ENCODE measurements around the gene GNG7.
"Not testable (repeated sequence)": the region's sequence is repeated elsewhere in the genome, so short reads cannot be mapped to it uniquely, and the experiment has no call there.

The GNG7 gene

GRCh38 chr19:2726160-2726855 is 23.8 kb upstream of the GNG7 start:
- no peak for DNase-seq

GRCh38 chr19:2724148-2724557 is 21.7 kb upstream of the GNG7 start:
- DNase-seq, result no peak

GRCh38 chr19:2723747-2724146 is 21.3 kb upstream of the GNG7 start:
- no peak for DNase-seq

GRCh38 chr19:2723345-2723715 is 20.8 kb upstream of the GNG7 start:
- no peak for DNase-seq

GRCh38 chr19:2722541-2723344 is 20.2 kb upstream of the GNG7 start:
- DNase-seq, result no peak

- DNase-seq, result no peak
These were observed 19.4 kb upstream of the GNG7 start for GRCh38 chr19:2721570-2722540.

GRCh38 chr19:2720777-2721569 is 18.5 kb upstream of the GNG7 start, which contains the start of gene DIRAS1:
DIRAS1 (minus strand) TSS chr19:2721372; CDS start chr19:2717806, 3,566 bp downstream.
- no peak for DNase-seq

- DNase-seq, result no peak
These were observed 17.7 kb upstream of the GNG7 start for GRCh38 chr19:2719920-2720776.

- DNase-seq, result no peak
These were observed 16.8 kb upstream of the GNG7 start for GRCh38 chr19:2719232-2719735.

GRCh38 chr19:2717638-2718541 is 15.4 kb upstream of the GNG7 start:
- no peak for DNase-seq

- no peak for DNase-seq
These were observed 14.5 kb upstream of the GNG7 start for GRCh38 chr19:2716722-2717637.

- DNase-seq, result no peak
These were observed 13.8 kb upstream of the GNG7 start for GRCh38 chr19:2716275-2716650.

GRCh38 chr19:2715470-2716274 is 13.2 kb upstream of the GNG7 start:
- no peak for DNase-seq

- DNase-seq, result no peak
These were observed 12.2 kb upstream of the GNG7 start for GRCh38 chr19:2714531-2715269.

GRCh38 chr19:2714102-2714501 is 11.6 kb upstream of the GNG7 start:
- not testable (repeated sequence) for DNase-seq

- not testable (repeated sequence) for DNase-seq
These were observed 10.7 kb upstream of the GNG7 start for GRCh38 chr19:2713170-2713569.

- no peak for DNase-seq
These were observed 9.3 kb upstream of the GNG7 start for GRCh38 chr19:2711875-2712205.
